Subcutaneous adipose tissue (tissue), 4 donors: ENCODE measurements around the gene LHB. TPM values are rescaled to one million over a fixed set of nuclear protein-coding genes. Genes with fewer than 3 reads are reported as not detected.

Experiments
- CTCF ChIP-seq: fragments of 450-650 bp; IDR thresholded peaks from one replicate; pipeline ENCODE4 v1.5.1; 2016; ENCODE audit warnings: low read depth, mild to moderate bottlenecking, control low read depth, antibody characterized with exemption, moderate library complexity
- total RNA-seq, 4 donors: library from RNA; depleted of rRNA; stranded (reverse); fragments of >200 nt; gene quantifications; one replicate each; pipeline ENCODE4 v1.1.0, GENCODE V29; 2016

Gene LHB
- total RNA-seq, 4 donors from 2014 or later, result not detected

DNA sequence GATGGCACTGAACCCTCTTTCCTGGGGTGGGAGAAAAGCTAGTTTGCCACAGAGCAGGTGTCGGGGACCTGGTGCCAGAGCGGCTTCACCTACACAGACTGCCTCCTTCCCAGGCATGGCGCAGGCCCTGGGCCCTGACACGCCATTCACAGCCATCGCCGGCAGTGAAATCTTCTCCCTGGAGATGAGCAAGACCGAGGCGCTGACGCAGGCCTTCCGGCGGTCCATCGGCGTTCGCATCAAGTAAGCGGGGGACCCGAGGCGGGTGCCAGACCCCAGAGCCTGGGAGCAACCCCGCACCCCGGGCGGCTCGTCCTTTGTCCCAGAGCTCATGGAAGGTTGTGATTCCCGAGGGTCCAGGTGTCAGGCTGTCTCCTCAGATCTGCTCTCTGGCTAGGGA is 10.0 kb downstream of the LHB start:
- TF ChIP-seq CTCF, result no peak

- no peak for TF ChIP-seq CTCF
Observed at GRCh38 chr19:49004964-49005614, 11.8 kb downstream of the LHB start.

- TF ChIP-seq CTCF, result no peak
Observed at GRCh38 chr19:49004133-49004532, 12.8 kb downstream of the LHB start.

GRCh38 chr19:48999481-49000325 is 17.2 kb downstream of the LHB start:
- no peak for TF ChIP-seq CTCF

DNA sequence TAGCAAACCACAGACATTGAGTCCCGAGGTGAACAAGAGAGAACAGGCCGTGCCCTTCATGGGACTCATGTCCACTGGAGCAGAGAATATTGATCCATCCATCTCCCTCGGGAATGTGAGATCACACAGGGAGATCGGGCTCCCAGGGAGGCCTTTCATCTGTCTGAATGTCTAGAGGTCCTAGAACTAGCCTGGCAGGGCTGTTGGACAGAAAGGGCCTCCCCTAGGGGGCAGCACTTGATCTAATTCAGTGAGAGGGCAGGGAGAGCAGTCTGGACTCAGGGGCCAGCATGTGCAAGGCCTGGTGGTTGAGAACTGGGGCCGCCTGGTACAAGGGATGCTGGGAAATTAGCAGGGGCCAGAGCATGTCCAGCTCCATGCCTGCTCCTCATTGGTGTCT is 18.9 kb downstream of the LHB start:
- no peak for TF ChIP-seq CTCF

GRCh38 chr19:48994035-48994386 is 22.9 kb downstream of the LHB start:
- TF ChIP-seq CTCF, result no peak

DNA sequence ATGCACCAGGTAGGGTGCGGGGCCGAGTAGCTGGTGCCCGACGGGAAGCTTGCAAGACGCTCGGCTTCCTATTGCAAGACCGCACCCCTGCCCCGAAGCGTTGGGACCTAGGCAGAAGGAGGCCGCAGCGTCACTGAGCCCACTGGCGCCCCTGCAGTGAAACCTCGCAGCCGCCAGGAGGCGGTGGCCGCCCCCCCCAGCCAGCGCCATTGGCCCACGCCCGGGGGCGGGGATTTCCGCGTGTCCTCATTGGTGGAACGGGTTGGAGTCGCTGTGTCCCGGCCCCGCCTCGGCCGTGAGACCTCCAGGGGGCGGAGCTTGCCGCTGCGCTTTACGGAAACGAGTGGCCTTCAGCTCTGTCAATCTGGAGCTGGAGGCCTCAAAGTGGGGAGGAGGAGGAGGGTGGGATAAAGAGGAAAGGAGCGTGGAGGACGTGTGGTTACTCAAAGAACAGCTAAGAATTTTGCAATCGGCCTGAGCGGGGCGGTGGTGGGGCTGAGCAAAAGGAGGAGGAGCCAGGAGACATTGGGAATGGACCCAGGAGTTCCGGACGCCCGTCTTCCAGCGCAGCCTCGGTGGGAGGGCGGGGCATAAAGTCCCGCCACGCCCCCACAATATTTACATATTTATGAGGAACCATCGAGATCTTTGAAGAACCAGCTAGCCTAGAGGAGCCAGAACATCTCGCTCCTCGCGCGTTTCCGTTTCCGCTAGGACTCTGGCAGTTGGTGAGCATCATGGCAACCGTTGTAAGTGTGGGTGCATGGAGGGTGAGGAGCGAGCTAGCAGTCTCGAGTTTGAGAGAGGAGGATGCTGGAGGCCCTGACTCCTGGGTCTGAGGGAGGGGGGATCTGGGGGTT is 23.5 kb downstream of the LHB start, which contains the start of the genes GYS1 and RUVBL2:
Gene GYS1 (minus strand): TSS at position 135 of the 860 bp plus-strand sequence. CDS start 197 bp downstream, outside the sequence.
Gene RUVBL2 (plus strand): TSS at position 713 of the 860 bp plus-strand sequence. CDS start 25 bp downstream, at position 738.
- TF ChIP-seq CTCF, result no peak
